Left ventricle myocardium inferior (tissue), 1 donor: Measurements from ENCODE around the gene SDHB. TPM values are rescaled to one million over a fixed set of nuclear protein-coding genes. Genes with fewer than 3 reads are reported as not detected.

ENCODE experiments used
- DNase-seq: peaks from one replicate; pipeline ENCODE4 v3.0.0-alpha.2; 2020
- H3K27ac ChIP-seq: fragments of 200-600 bp; replicated peaks from 2 replicates; pipeline ENCODE4 v1.8.0; 2021
- H3K27me3 ChIP-seq: fragments of 200-600 bp; 2 replicates; pipeline ENCODE4 v1.8.0; 2021; ENCODE audit warnings: low read depth
- H3K36me3 ChIP-seq: fragments of 200-600 bp; 2 replicates; pipeline ENCODE4 v1.8.0; 2021
- H3K4me1 ChIP-seq: fragments of 200-600 bp; 2 replicates; pipeline ENCODE4 v1.8.0; 2021
- H3K4me3 ChIP-seq: fragments of 200-600 bp; 2 replicates; pipeline ENCODE4 v1.8.0; 2021; ENCODE audit warnings: mild to moderate bottlenecking, moderate library complexity
- H3K9me3 ChIP-seq: fragments of 200-600 bp; replicated peaks from 2 replicates; pipeline ENCODE4 v1.8.0; 2021
- CTCF ChIP-seq: fragments of 200-600 bp; IDR thresholded peaks from 2 replicates; pipeline ENCODE4 v1.8.0; 2021; ENCODE audit warnings: antibody characterized with exemption, mild to moderate bottlenecking, borderline replicate concordance
- intact Hi-C: fragments of 100-400 bp; cut with micrococcal nuclease; formaldehyde crosslinking; loops from one replicate; pipeline ENCODE4 v1.11.0; 2022
- total RNA-seq: library from RNA; stranded (reverse); fragmentation: NEBNext Ultra II Directional; extraction: Animal tissue kit (Norgen Biotek cat#: 25700); gene quantifications from one replicate; pipeline ENCODE4 v1.2.1, GENCODE V29; 2021
- donor health status: DM: no; HTN: yes; CAD: no; lungs with severe emphysema.

SDHB gene
- total RNA-seq, 1 donor from 2014 or later: 393 TPM

- peak; percentile 49 for DNase-seq
- H3K4me3 ChIP-seq: peak overlapping the region; percentile 65
Observed at GRCh38 chr1:16978567-16979474, 75.0 kb downstream of the SDHB start.

GRCh38 chr1:16978139-16978538 is 75.7 kb downstream of the SDHB start:
- Histone ChIP-seq H3K27me3 (peaks cover 25% of the 10 kb centered on the region), H3K4me1 (peaks cover 33% of the 10 kb centered on the region), H3K9me3 (no peaks in the 10 kb centered on the region), H3K4me3 (no peak overlapping the region), H3K27ac (peak overlapping the region; percentile 60), H3K36me3 (no peaks in the 10 kb centered on the region)
- intact Hi-C loops: no loop called here
- no peak for TF ChIP-seq CTCF
- no peak for DNase-seq

More at GRCh38 chr1:16978567-16979474, 75.0 kb downstream of the SDHB start:
- Histone ChIP-seq H3K4me1 (peaks cover 33% of the 10 kb centered on the region), H3K9me3 (no peaks in the 10 kb centered on the region), H3K27ac (peak overlapping the region; percentile 60), H3K27me3 (peaks cover 26% of the 10 kb centered on the region), H3K36me3 (no peaks in the 10 kb centered on the region)
- TF ChIP-seq CTCF: no peak
- intact Hi-C loops: no loop called here

- H3K4me3 ChIP-seq: no peak overlapping the region
- no peak for DNase-seq
- TF ChIP-seq CTCF: no peak
- H3K27ac ChIP-seq: no peak overlapping the region
- H3K36me3 ChIP-seq: no peaks in the 10 kb centered on the region
- H3K9me3 ChIP-seq: no peaks in the 10 kb centered on the region
- intact Hi-C loops: no loop called here
- H3K27me3 ChIP-seq: peaks cover 22% of the 10 kb centered on the region
- H3K4me1 ChIP-seq: peaks cover 33% of the 10 kb centered on the region
Observed at GRCh38 chr1:16977377-16977776, 76.5 kb downstream of the SDHB start.

GRCh38 chr1:16976966-16977365 is 76.9 kb downstream of the SDHB start:
- intact Hi-C loops: no loop called here
- Histone ChIP-seq H3K27ac (no peak overlapping the region), H3K9me3 (no peaks in the 10 kb centered on the region), H3K36me3 (no peaks in the 10 kb centered on the region), H3K4me1 (peaks cover 33% of the 10 kb centered on the region), H3K27me3 (peaks cover 22% of the 10 kb centered on the region), H3K4me3 (no peak overlapping the region)
- TF ChIP-seq CTCF: no peak
- no peak for DNase-seq

- Histone ChIP-seq H3K4me3 (no peak overlapping the region), H3K4me1 (peaks cover 33% of the 10 kb centered on the region), H3K27me3 (peaks cover 19% of the 10 kb centered on the region), H3K36me3 (no peaks in the 10 kb centered on the region), H3K27ac (no peak overlapping the region), H3K9me3 (no peaks in the 10 kb centered on the region)
- intact Hi-C loops: no loop called here
- no peak for TF ChIP-seq CTCF
- DNase-seq: no peak
Observed at GRCh38 chr1:16975838-16976237, 78.0 kb downstream of the SDHB start.
